LoVo (cell line): ENCODE measurements around the gene SZRD1.

Experiments
- DNase-seq: peaks from one replicate; pipeline ENCODE4 v3.0.0-alpha.2; 2016; ENCODE audit warnings: low spot score

SZRD1 gene

GRCh38 chr1:16367258-16367967 lies 371 bp downstream of the SZRD1 start:
- peak; percentile 77 for DNase-seq

GRCh38 chr1:16367968-16368890 lies 1.2 kb downstream of the SZRD1 start:
- peak; percentile 59 for DNase-seq

GRCh38 chr1:16369821-16370220 lies 2.8 kb downstream of the SZRD1 start:
- DNase-seq, result no peak

- no peak for DNase-seq
Observed at GRCh38 chr1:16371725-16372124, 4.7 kb downstream of the SZRD1 start.

- no peak for DNase-seq
Observed at GRCh38 chr1:16372535-16373285, 5.7 kb downstream of the SZRD1 start.

- no peak for DNase-seq
Observed at GRCh38 chr1:16374266-16374665, 7.2 kb downstream of the SZRD1 start.

- DNase-seq, result no peak
Observed at GRCh38 chr1:16375521-16376340, 8.7 kb downstream of the SZRD1 start.

- no peak for DNase-seq
Observed at GRCh38 chr1:16376971-16377370, 9.9 kb downstream of the SZRD1 start.

GRCh38 chr1:16378443-16378842 lies 11.4 kb downstream of the SZRD1 start:
- DNase-seq, result no peak

GRCh38 chr1:16380868-16381267 lies 13.8 kb downstream of the SZRD1 start:
- no peak for DNase-seq

- peak; percentile 12 for DNase-seq
Observed at GRCh38 chr1:16383888-16384287, 16.8 kb downstream of the SZRD1 start.

- no peak for DNase-seq
Observed at GRCh38 chr1:16385659-16386453, 18.8 kb downstream of the SZRD1 start.

GRCh38 chr1:16386454-16387113 lies 19.5 kb downstream of the SZRD1 start:
- DNase-seq, result peak; percentile 8

GRCh38 chr1:16387201-16388188 lies 20.5 kb downstream of the SZRD1 start:
- DNase-seq, result no peak

- no peak for DNase-seq
Observed at GRCh38 chr1:16391411-16391810, 24.4 kb downstream of the SZRD1 start.

- DNase-seq, result no peak
Observed at GRCh38 chr1:16392740-16393569, 25.9 kb downstream of the SZRD1 start.

- DNase-seq, result no peak
Observed at GRCh38 chr1:16393570-16394521, 26.8 kb downstream of the SZRD1 start.
